HepG2 (cell line): ENCODE results near the gene ATRN. TPM values are rescaled to one million over a fixed set of nuclear protein-coding genes. Genes with fewer than 3 reads are reported as not detected.

Experiments used
- ATAC-seq: fragments of 200-7000 bp; cut with Tn5 transposase; 3 replicates; pipeline ENCODE4 v1.9.1; 2020; ENCODE audit warnings: mild to moderate bottlenecking, moderate library complexity
- BruUV-seq: library from RNA; stranded (reverse); fragments of 400-500 nt; replicated peaks from 2 replicates; lab custom pipeline; 2021; lab: Mats Ljungman, UMichigan
- CTCF ChIA-PET: fragments of 300-600 bp; formaldehyde crosslinking; extraction: SDS; loops from one replicate; lab custom pipeline; 2021; ENCODE audit warnings: low total read pairs, inconsistent platforms, low intra/inter-chr PET ratio; lab: Yijun Ruan, JAX
- POLR2A ChIA-PET: fragments of 350-600 bp; sonication (Branson Sonifier 250); formaldehyde crosslinking; loops from one replicate; lab custom pipeline; 2020; ENCODE audit warnings: antibody characterized with exemption, inconsistent platforms; lab: Yijun Ruan, JAX
- DNase-seq: peaks from one replicate; pipeline ENCODE4 v3.0.0-alpha.2; 2015; ENCODE audit warnings: low spot score
- FAIRE-seq: peaks from 3 replicates; lab custom pipeline; 2011; peaks lifted over from hg19 to GRCh38; lab: Jason Lieb, UNC
- H2AFZ ChIP-seq: one replicate; pipeline ENCODE4 v1.6.1; 2011; ENCODE audit warnings: low read length, inconsistent platforms
- H3K27ac ChIP-seq: fragments of 300-600 bp; 3 replicates; pipeline ENCODE4 v1.8.0; 2011; ENCODE audit warnings: mixed run types, mild to moderate bottlenecking, mixed read lengths, low read length, inconsistent platforms; ENCODE audit not compliant: insufficient read depth; ENCODE audit errors: extremely low read length
- H3K27me3 ChIP-seq, 2 experiments: fragments of 200-600 bp in 1 of 2; 2 replicates in 1 of 2; 3 replicates in 1 of 2; pipeline versions ENCODE4 v1.6.0 to v1.8.0; 2011; ENCODE audit warnings: low read length in 2 of 2, mild to moderate bottlenecking in 2 of 2, moderate library complexity in 2 of 2, inconsistent platforms in 1 of 2; ENCODE audit not compliant: insufficient read depth in 2 of 2, control insufficient read depth in 1 of 2
- H3K36me3 ChIP-seq, 2 experiments: fragments of 200-600 bp in 1 of 2; replicated peaks in 1 of 2; 2 replicates in 1 of 2; 3 replicates in 1 of 2; pipeline versions ENCODE4 v1.5.1 to v1.8.0; 2011; ENCODE audit warnings: low read length in 2 of 2, inconsistent platforms in 1 of 2; ENCODE audit not compliant: insufficient read depth in 2 of 2, control insufficient read depth in 1 of 2
- H3K4me1 ChIP-seq: 2 replicates; pipeline ENCODE4 v1.5.1; 2012; ENCODE audit warnings: low read length, inconsistent platforms; ENCODE audit not compliant: insufficient read depth
- H3K4me2 ChIP-seq: 2 replicates; pipeline ENCODE4 v1.6.0; 2011; ENCODE audit warnings: low read depth, low read length, inconsistent platforms
- H3K4me3 ChIP-seq, 3 experiments: fragments of 200-600 bp in 1 of 3; sonication (generic), shearing (Covaris generic) in 1 of 3; replicated peaks in 1 of 3; 2 replicates each; pipeline ENCODE4 v1.5.1; 2011 to 2016; ENCODE audit warnings: low read length in 3 of 3, inconsistent platforms in 2 of 3, low read depth in 2 of 3, mild to moderate bottlenecking in 2 of 3, control low read depth in 1 of 3, mixed read lengths in 1 of 3; ENCODE audit not compliant: insufficient read depth in 1 of 3
- H3K79me2 ChIP-seq: one replicate; pipeline ENCODE4 v1.6.1; 2011; ENCODE audit warnings: low read length, inconsistent platforms; ENCODE audit not compliant: insufficient read depth
- H3K9ac ChIP-seq: 2 replicates; pipeline ENCODE4 v1.6.0; 2011; ENCODE audit warnings: mild to moderate bottlenecking, low read depth, low read length, inconsistent platforms; ENCODE audit not compliant: insufficient read depth
- H3K9me3 ChIP-seq: 2 replicates; pipeline ENCODE4 v1.5.1; 2012; ENCODE audit warnings: mild to moderate bottlenecking, low read length
- H4K20me1 ChIP-seq: 2 replicates; pipeline ENCODE4 v1.6.0; 2011; ENCODE audit warnings: inconsistent platforms, mild to moderate bottlenecking, low read length, moderate library complexity; ENCODE audit not compliant: insufficient read depth
- CBX2 ChIP-seq, 2 experiments: fragments of 200-600 bp in 1 of 2; sonication (generic); formaldehyde crosslinking in 1 of 2; IDR thresholded peaks; 2 replicates each; pipeline versions ENCODE4 v1.7.0 to v1.8.1; 2018 to 2022; ENCODE audit warnings: low read depth in 2 of 2, low read length in 1 of 2, mild to moderate bottlenecking in 1 of 2, missing genetic modification reagents in 1 of 2
- KLF6 ChIP-seq: IDR thresholded peaks from 2 replicates; pipeline ENCODE4 v1.8.0; 2016; ENCODE audit warnings: missing biosample characterization, missing genetic modification reagents
- MTF2 ChIP-seq: sonication (generic); formaldehyde crosslinking; IDR thresholded peaks from 2 replicates; pipeline ENCODE4 v1.5.0; 2020; ENCODE audit warnings: missing genetic modification reagents, borderline replicate concordance
- RELA ChIP-seq: sonication (generic); formaldehyde crosslinking; IDR thresholded peaks from 2 replicates; pipeline ENCODE4 v1.4.0; 2020; ENCODE audit warnings: missing genetic modification reagents
- SETDB1 ChIP-seq: sonication (generic); formaldehyde crosslinking; IDR thresholded peaks from 2 replicates; pipeline ENCODE4 v1.5.1; 2020; ENCODE audit warnings: missing genetic modification reagents, mild to moderate bottlenecking, borderline replicate concordance
- SIN3A ChIP-seq: IDR thresholded peaks from 2 replicates; pipeline ENCODE4 v1.6.1; 2011; ENCODE audit warnings: low read depth, mild to moderate bottlenecking, control low read depth, low read length, borderline replicate concordance
- SNRNP70 ChIP-seq: fragments of 200-400 bp; formaldehyde crosslinking; IDR thresholded peaks from 2 replicates; pipeline ENCODE4 v1.6.1; 2017; ENCODE audit warnings: mild to moderate bottlenecking, low read depth, low read length, moderate library complexity
- SP2 ChIP-seq: sonication (generic); formaldehyde crosslinking; IDR thresholded peaks from 2 replicates; pipeline ENCODE4 v1.5.1; 2020; ENCODE audit warnings: mild to moderate bottlenecking, missing genetic modification reagents
- SRY ChIP-seq: sonication (generic); formaldehyde crosslinking; IDR thresholded peaks from 2 replicates; pipeline ENCODE4 v1.8.0; 2022; ENCODE audit warnings: mild to moderate bottlenecking, missing genetic modification reagents
- ZFP36L2 ChIP-seq: sonication (generic); formaldehyde crosslinking; IDR thresholded peaks from 2 replicates; pipeline ENCODE4 v1.4.0; 2020; ENCODE audit warnings: missing genetic modification reagents
- ZGPAT ChIP-seq: IDR thresholded peaks from 2 replicates; pipeline ENCODE4 v1.6.1; 2016; ENCODE audit warnings: mild to moderate bottlenecking
- ZMYM4 ChIP-seq: sonication (generic); formaldehyde crosslinking; IDR thresholded peaks from 2 replicates; pipeline ENCODE4 v1.8.1; 2023; ENCODE audit warnings: mild to moderate bottlenecking, missing genetic modification reagents
- ZNF225 ChIP-seq: sonication (generic); formaldehyde crosslinking; IDR thresholded peaks from 2 replicates; pipeline ENCODE4 v1.4.0; 2020; ENCODE audit warnings: mild to moderate bottlenecking, missing genetic modification reagents
- ZNF329 ChIP-seq: sonication (generic); formaldehyde crosslinking; IDR thresholded peaks from 2 replicates; pipeline ENCODE4 v1.9.0; 2021; ENCODE audit warnings: low read depth, mild to moderate bottlenecking, missing genetic modification reagents
- ZNF331 ChIP-seq: sonication (generic); formaldehyde crosslinking; IDR thresholded peaks from 2 replicates; pipeline ENCODE4 v1.4.0; 2020; ENCODE audit warnings: missing genetic modification reagents
- ZNF367 ChIP-seq: sonication (generic); formaldehyde crosslinking; IDR thresholded peaks from 2 replicates; pipeline ENCODE4 v1.4.0; 2020; ENCODE audit warnings: missing genetic modification reagents, borderline replicate concordance
- ZSCAN9 ChIP-seq: IDR thresholded peaks from 2 replicates; pipeline ENCODE4 v1.6.1; 2016; ENCODE audit warnings: borderline replicate concordance
- WGBS: methylation state at CpG from one replicate; pipeline ENCODE4 v1.1.6; 2017; ENCODE audit warnings: low lambda C conversion rate; 5-methylcytosine and 5-hydroxymethylcytosine counted together
- in situ Hi-C: cut with HindIII; loops from 2 replicates; pipeline ENCODE4 v1.10.0; 2017; ENCODE audit warnings: low pct_unique_long_range_greater_than_20kb; ENCODE audit not compliant: extremely low pct_ligation_motif_present
- intact Hi-C: fragments of 100-400 bp; cut with micrococcal nuclease; formaldehyde crosslinking; loops from one replicate; pipeline ENCODE4 v1.10.0; 2022; ENCODE audit not compliant: unreplicated experiment
- polyA plus RNA-seq, 8 experiments: library from polyadenylated mRNA; depleted of rRNA in 3 of 8; stranded (reverse) in 7 of 8; unstranded in 1 of 8; fragments of >200 nt; fragmentation: Illumina TruSeq in 4 of 8; extraction: Trizol in 4 of 8; gene quantifications; 2 replicates each; pipeline versions ENCODE4 v1.2.1 to v1.2.3, GENCODE V29; 2011 to 2016; ENCODE audit warnings: low read depth in 4 of 8, missing spikeins in 1 of 8, mixed read lengths in 1 of 8; ENCODE audit not compliant: insufficient read depth in 1 of 8
- total RNA-seq, 5 experiments: library from RNA; depleted of rRNA; stranded (reverse); fragments of >200 nt; fragmentation: Illumina TruSeq; extraction: Trizol; gene quantifications; 2 replicates each; pipeline ENCODE4 v1.2.3, GENCODE V29; 2016; ENCODE audit warnings: low read depth in 1 of 5
- TF ChIP-seq, protein P1 (sequence below): sonication (generic); formaldehyde crosslinking; IDR thresholded peaks from 2 replicates; pipeline ENCODE4 v1.8.0; 2022; ENCODE audit warnings: mild to moderate bottlenecking, missing genetic modification reagents, moderate library complexity
- TF ChIP-seq, protein P2 (sequence below): sonication (generic); formaldehyde crosslinking; IDR thresholded peaks from 2 replicates; pipeline ENCODE4 v1.5.0; 2020; ENCODE audit warnings: mild to moderate bottlenecking, missing genetic modification reagents, moderate library complexity
- TF ChIP-seq, protein P3 (sequence below): sonication (generic); formaldehyde crosslinking; conservative IDR thresholded peaks from 2 replicates; pipeline ENCODE4 v1.8.1; 2023; ENCODE audit warnings: missing genetic modification reagents

Gene ATRN
- total and polyA plus RNA-seq, 2 of the 13 experiments (the other 11 are each of a cell fraction or from before 2014, with no cell fraction given): 44.2 to 81.1 TPM

GRCh38 chr20:3494218-3494617 is 23.4 kb downstream of the ATRN start:
- intact Hi-C loops: no loop called here
- in situ Hi-C loops: no loop called here
- Histone ChIP-seq H2AFZ (no peak overlapping the region), H3K36me3 (peaks cover 2 to 13% of the 10 kb centered on the region in 2 experiments; a peak in 4 of 5 replicates), H3K27me3 (no peaks in the 10 kb centered on the region), H3K27ac (no peak overlapping the region), H3K4me1 (peaks cover 38% of the 10 kb centered on the region), H3K79me2 (peaks cover 52% of the 10 kb centered on the region), H3K9ac (no peak overlapping the region), H3K4me2 (no peak overlapping the region), H3K4me3 (no peak overlapping the region), H3K9me3 (no peaks in the 10 kb centered on the region), H4K20me1 (peaks cover 5% of the 10 kb centered on the region; the same call in 1 of the 2 replicates)
- ATAC-seq (peak; percentile 82), FAIRE-seq (no peak), DNase-seq (no peak)
- no TSS peak for BruUV-seq
- WGBS: 52% methylated on average over 1 of the region's 1 CpG
- ChIA-PET POLR2A (interaction anchor here (1.0 to 1.2 kb wide), 2 partner anchors 9 to 24 kb away, joined by 3 read pairs; partner anchors contain the start of gene ATRN), CTCF (interaction anchor here (1.0 to 1.2 kb wide), 2 partner anchors 67 to 69 kb away, joined by 3 to 4 read pairs; no protein-coding TSS in a partner anchor)
- TF ChIP-seq ZNF329 (CRISPR knock-in tag): no peak
- TF ChIP-seq SETDB1: no peak
- no peak for TF ChIP-seq MTF2 (CRISPR knock-in tag)
- TF ChIP-seq SNRNP70: no peak
- no peak for TF ChIP-seq SIN3A
- TF ChIP-seq, protein P1, sequence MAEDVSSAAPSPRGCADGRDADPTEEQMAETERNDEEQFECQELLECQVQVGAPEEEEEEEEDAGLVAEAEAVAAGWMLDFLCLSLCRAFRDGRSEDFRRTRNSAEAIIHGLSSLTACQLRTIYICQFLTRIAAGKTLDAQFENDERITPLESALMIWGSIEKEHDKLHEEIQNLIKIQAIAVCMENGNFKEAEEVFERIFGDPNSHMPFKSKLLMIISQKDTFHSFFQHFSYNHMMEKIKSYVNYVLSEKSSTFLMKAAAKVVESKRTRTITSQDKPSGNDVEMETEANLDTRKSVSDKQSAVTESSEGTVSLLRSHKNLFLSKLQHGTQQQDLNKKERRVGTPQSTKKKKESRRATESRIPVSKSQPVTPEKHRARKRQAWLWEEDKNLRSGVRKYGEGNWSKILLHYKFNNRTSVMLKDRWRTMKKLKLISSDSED (CRISPR knock-in tag): no peak
- TF ChIP-seq, protein P2, sequence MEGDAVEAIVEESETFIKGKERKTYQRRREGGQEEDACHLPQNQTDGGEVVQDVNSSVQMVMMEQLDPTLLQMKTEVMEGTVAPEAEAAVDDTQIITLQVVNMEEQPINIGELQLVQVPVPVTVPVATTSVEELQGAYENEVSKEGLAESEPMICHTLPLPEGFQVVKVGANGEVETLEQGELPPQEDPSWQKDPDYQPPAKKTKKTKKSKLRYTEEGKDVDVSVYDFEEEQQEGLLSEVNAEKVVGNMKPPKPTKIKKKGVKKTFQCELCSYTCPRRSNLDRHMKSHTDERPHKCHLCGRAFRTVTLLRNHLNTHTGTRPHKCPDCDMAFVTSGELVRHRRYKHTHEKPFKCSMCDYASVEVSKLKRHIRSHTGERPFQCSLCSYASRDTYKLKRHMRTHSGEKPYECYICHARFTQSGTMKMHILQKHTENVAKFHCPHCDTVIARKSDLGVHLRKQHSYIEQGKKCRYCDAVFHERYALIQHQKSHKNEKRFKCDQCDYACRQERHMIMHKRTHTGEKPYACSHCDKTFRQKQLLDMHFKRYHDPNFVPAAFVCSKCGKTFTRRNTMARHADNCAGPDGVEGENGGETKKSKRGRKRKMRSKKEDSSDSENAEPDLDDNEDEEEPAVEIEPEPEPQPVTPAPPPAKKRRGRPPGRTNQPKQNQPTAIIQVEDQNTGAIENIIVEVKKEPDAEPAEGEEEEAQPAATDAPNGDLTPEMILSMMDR: peak; percentile 27; the same call in 1 of the 2 replicates
- no peak for TF ChIP-seq ZNF367 (CRISPR knock-in tag)
- no peak for TF ChIP-seq ZSCAN9 (CRISPR knock-in tag)
- TF ChIP-seq SP2 (CRISPR knock-in tag): no peak
- TF ChIP-seq ZNF331 (CRISPR knock-in tag): peak; percentile 39; the same call in 1 of the 2 replicates
- TF ChIP-seq KLF6 (CRISPR knock-in tag): no peak
- no peak for TF ChIP-seq ZFP36L2
- no peak for TF ChIP-seq ZNF225
- TF ChIP-seq RELA: no peak
- no peak for TF ChIP-seq ZGPAT
- no peak for TF ChIP-seq SRY (CRISPR knock-in tag)
- TF ChIP-seq CBX2 (IDR thresholded peaks at IDR 0.05; ENCODE audit: low read depth, low read length): no peak
- no peak for TF ChIP-seq CBX2 (CRISPR knock-in tag; IDR thresholded peaks at IDR 0.05; ENCODE audit: low read depth)
- TF ChIP-seq, protein P3, sequence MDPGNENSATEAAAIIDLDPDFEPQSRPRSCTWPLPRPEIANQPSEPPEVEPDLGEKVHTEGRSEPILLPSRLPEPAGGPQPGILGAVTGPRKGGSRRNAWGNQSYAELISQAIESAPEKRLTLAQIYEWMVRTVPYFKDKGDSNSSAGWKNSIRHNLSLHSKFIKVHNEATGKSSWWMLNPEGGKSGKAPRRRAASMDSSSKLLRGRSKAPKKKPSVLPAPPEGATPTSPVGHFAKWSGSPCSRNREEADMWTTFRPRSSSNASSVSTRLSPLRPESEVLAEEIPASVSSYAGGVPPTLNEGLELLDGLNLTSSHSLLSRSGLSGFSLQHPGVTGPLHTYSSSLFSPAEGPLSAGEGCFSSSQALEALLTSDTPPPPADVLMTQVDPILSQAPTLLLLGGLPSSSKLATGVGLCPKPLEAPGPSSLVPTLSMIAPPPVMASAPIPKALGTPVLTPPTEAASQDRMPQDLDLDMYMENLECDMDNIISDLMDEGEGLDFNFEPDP (CRISPR knock-in tag): 0 out of 2 replicates have a peak, but pooled peaks have one; percentile 72
- peak; percentile 35; the same call in 1 of the 2 replicates for TF ChIP-seq ZMYM4
